K562 (cell line): ENCODE results near the gene RALGAPA2.

ENCODE experiments used
- EP300 ChIP-seq: IDR thresholded peaks from 2 replicates; pipeline ENCODE4 v1.6.1; 2012; ENCODE audit warnings: low read length, improper control_type of control experiment
- ERF ChIP-seq: fragments of 450-650 bp; formaldehyde crosslinking; IDR thresholded peaks from 2 replicates; pipeline ENCODE4 v1.4.0; 2020; ENCODE audit warnings: mild to moderate bottlenecking, mixed read lengths
- ETV1 ChIP-seq: fragments of 450-650 bp; conservative IDR thresholded peaks from 2 replicates; pipeline ENCODE4 v1.6.1; 2016; ENCODE audit warnings: missing genetic modification characterization, control low read depth, low read depth, missing compliant biosample characterization
- ETV6 ChIP-seq, 3 experiments: fragments of 150-350 bp in 1 of 3; sonication (generic) in 1 of 3; formaldehyde crosslinking in 1 of 3; IDR thresholded peaks; 2 replicates each; pipeline versions ENCODE4 v1.6.1 to v1.8.0; 2014 to 2022; ENCODE audit warnings: borderline replicate concordance in 2 of 3, low read depth in 2 of 3, antibody characterized with exemption in 1 of 3, low read length in 1 of 3, mild to moderate bottlenecking in 1 of 3, missing genetic modification reagents in 1 of 3
- HDAC1 ChIP-seq, 2 experiments: fragments of 450-650 bp; IDR thresholded peaks; 2 replicates each; pipeline ENCODE4 v1.6.1; 2016 to 2017; ENCODE audit warnings: inconsistent platforms in 1 of 2, mild to moderate bottlenecking in 1 of 2, moderate library complexity in 1 of 2
- RAD21 ChIP-seq, 2 experiments: fragments of 250-450 bp in 1 of 2; fragments of 450-650 bp in 1 of 2; sonication (Bioruptor Pico) in 1 of 2; formaldehyde crosslinking in 1 of 2; IDR thresholded peaks in 1 of 2; conservative IDR thresholded peaks in 1 of 2; 2 replicates each; pipeline versions ENCODE4 v1.4.0 to v1.8.0; 2020 to 2022; ENCODE audit warnings: mild to moderate bottlenecking in 2 of 2, moderate library complexity in 1 of 2
- SMC3 ChIP-seq: conservative IDR thresholded peaks from 2 replicates; pipeline ENCODE4 v1.6.1; 2011; ENCODE audit warnings: low read depth, low read length, improper control_type of control experiment; ENCODE audit not compliant: insufficient read depth
- ZNF24 ChIP-seq: fragments of 450-650 bp; IDR thresholded peaks from 2 replicates; pipeline ENCODE4 v1.6.1; 2016
- ZNF584 ChIP-seq: fragments of 200-800 bp; sonication (Bioruptor generic); IDR thresholded peaks from 2 replicates; pipeline ENCODE4 v1.6.1; 2016; ENCODE audit warnings: low read depth, mild to moderate bottlenecking, missing genetic modification characterization, missing compliant biosample characterization
- TF ChIP-seq, protein P1 (sequence below), 3 experiments: IDR thresholded peaks in 2 of 3; conservative IDR thresholded peaks in 1 of 3; 2 replicates each; pipeline ENCODE4 v1.5.1; 2011 to 2012; ENCODE audit warnings: low read length in 3 of 3, mild to moderate bottlenecking in 3 of 3, control low read depth in 2 of 3, improper control_type of control experiment in 1 of 3, inconsistent platforms in 1 of 3, low read depth in 1 of 3, mixed read lengths in 1 of 3, moderate library complexity in 1 of 3; ENCODE audit not compliant: insufficient read depth in 2 of 3
- TF ChIP-seq, protein P2 (sequence below): sonication (generic); formaldehyde crosslinking; IDR thresholded peaks from 2 replicates; pipeline ENCODE4 v1.8.0; 2022; ENCODE audit warnings: mild to moderate bottlenecking, missing genetic modification reagents
- TF ChIP-seq, protein P3 (sequence below): sonication (generic); formaldehyde crosslinking; IDR thresholded peaks from 2 replicates; pipeline ENCODE4 v1.5.0; 2020; ENCODE audit warnings: missing genetic modification reagents

DNA sequence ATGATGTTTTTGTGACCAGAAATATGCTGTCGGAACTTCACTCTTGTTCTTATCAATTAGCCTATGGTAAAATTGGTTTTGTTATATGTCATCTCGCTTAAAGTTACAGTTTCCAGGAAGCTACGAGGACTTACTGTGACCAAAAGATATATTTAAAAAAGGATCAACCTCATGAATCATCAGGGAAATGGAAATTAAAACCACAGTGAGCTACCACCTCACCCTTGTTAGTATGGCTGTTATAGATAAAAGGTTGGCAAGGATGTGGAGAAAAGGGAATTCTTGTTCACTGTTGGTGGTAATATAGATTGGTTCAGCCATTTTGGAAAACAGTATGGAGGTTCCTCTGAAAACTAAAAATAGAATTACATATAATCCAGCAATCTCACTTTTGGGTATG is 358.9 kb downstream of the RALGAPA2 start:
- TF ChIP-seq ZNF584, result no peak
- TF ChIP-seq, protein P1, sequence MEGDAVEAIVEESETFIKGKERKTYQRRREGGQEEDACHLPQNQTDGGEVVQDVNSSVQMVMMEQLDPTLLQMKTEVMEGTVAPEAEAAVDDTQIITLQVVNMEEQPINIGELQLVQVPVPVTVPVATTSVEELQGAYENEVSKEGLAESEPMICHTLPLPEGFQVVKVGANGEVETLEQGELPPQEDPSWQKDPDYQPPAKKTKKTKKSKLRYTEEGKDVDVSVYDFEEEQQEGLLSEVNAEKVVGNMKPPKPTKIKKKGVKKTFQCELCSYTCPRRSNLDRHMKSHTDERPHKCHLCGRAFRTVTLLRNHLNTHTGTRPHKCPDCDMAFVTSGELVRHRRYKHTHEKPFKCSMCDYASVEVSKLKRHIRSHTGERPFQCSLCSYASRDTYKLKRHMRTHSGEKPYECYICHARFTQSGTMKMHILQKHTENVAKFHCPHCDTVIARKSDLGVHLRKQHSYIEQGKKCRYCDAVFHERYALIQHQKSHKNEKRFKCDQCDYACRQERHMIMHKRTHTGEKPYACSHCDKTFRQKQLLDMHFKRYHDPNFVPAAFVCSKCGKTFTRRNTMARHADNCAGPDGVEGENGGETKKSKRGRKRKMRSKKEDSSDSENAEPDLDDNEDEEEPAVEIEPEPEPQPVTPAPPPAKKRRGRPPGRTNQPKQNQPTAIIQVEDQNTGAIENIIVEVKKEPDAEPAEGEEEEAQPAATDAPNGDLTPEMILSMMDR (IDR thresholded peaks at IDR 0.05 in 2 of 3, conservative IDR thresholded peaks at IDR 0.05 in 1 of 3; ENCODE audit: insufficient read depth in 2 of 3, low read depth in 1 of 3, low read length in 3 of 3), result no peak
- no peak for TF ChIP-seq ZNF24
- TF ChIP-seq, protein P2, sequence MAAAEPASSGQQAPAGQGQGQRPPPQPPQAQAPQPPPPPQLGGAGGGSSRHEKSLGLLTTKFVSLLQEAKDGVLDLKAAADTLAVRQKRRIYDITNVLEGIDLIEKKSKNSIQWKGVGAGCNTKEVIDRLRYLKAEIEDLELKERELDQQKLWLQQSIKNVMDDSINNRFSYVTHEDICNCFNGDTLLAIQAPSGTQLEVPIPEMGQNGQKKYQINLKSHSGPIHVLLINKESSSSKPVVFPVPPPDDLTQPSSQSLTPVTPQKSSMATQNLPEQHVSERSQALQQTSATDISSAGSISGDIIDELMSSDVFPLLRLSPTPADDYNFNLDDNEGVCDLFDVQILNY (CRISPR knock-in tag), result no peak
- no peak for TF ChIP-seq SMC3
- TF ChIP-seq, protein P3, sequence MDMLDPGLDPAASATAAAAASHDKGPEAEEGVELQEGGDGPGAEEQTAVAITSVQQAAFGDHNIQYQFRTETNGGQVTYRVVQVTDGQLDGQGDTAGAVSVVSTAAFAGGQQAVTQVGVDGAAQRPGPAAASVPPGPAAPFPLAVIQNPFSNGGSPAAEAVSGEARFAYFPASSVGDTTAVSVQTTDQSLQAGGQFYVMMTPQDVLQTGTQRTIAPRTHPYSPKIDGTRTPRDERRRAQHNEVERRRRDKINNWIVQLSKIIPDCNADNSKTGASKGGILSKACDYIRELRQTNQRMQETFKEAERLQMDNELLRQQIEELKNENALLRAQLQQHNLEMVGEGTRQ (CRISPR knock-in tag), result no peak
- no peak for TF ChIP-seq EP300
- TF ChIP-seq RAD21 (CRISPR knock-in tag; conservative IDR thresholded peaks at IDR 0.05 in 1 of 2, IDR thresholded peaks at IDR 0.05 in 1 of 2), result no peak
- TF ChIP-seq ETV6 (IDR thresholded peaks at IDR 0.05; ENCODE audit: borderline replicate concordance in 1 of 2, low read depth in 2 of 2, low read length in 1 of 2), result no peak
- no peak for TF ChIP-seq ETV6 (CRISPR knock-in tag; IDR thresholded peaks at IDR 0.05; ENCODE audit: borderline replicate concordance)
- no peak for TF ChIP-seq ERF
- TF ChIP-seq HDAC1 (IDR thresholded peaks at IDR 0.05), result no peak
- TF ChIP-seq ETV1 (tag), result no peak
